GM19025 (cell line): Measurements from ENCODE around the gene CDC42BPG.

Source experiments
- ATAC-seq: cut with Tn5 transposase; IDR thresholded peaks from one replicate; pipeline ENCODE4 v1.9.1; 2021; ENCODE audit warnings: mild to moderate bottlenecking, low read depth, moderate library complexity; ENCODE audit not compliant: unreplicated experiment

Gene CDC42BPG

DNA sequence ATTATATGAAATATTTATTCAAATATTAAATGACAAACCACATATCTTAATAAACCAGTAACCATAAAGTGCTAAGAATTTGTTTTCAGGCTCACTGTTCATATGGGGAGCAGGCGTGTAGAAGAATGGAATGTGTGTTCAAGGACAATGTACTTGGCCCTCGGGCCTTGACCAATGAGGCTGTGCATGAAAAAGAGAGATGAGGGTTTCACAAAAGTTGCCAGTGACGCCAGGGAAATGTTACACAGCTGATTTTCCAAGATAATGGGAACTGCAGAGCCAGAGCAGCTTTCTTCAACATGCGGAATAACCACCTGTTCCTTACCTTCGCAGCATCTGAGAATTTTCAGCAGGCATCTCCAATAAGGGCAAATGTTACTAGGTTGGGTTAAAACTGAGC is 70.3 kb downstream of the CDC42BPG start:
- ATAC-seq = no peak
